GM06990 (cell line): ENCODE data around the gene SETD1A.
A peak's percentile ranks its signal among the peaks of the same experiment; 100 is the strongest.
"Not testable (repeated sequence)": the region's sequence is repeated elsewhere in the genome, so short reads cannot be mapped to it uniquely, and the experiment has no call there.

Source experiments
- DNase-seq: peaks from one replicate; pipeline ENCODE4 v3.0.0-alpha.2; 2011; ENCODE audit not compliant: insufficient read length; ENCODE audit errors: extremely low read depth
- H3K27me3 ChIP-seq: replicated peaks from 2 replicates; pipeline ENCODE4 v1.6.0; 2011; ENCODE audit warnings: low read length; ENCODE audit not compliant: control insufficient read depth, insufficient read depth
- H3K36me3 ChIP-seq: 2 replicates; pipeline ENCODE4 v1.5.1; 2011; ENCODE audit warnings: low read length; ENCODE audit not compliant: control insufficient read depth, insufficient read depth
- H3K4me3 ChIP-seq: replicated peaks from 2 replicates; pipeline ENCODE4 v1.5.1; 2011; ENCODE audit warnings: low read depth, mild to moderate bottlenecking, control low read depth, low read length
- TF ChIP-seq, protein P1 (sequence below): IDR thresholded peaks from 2 replicates; pipeline ENCODE4 v1.5.1; 2011; ENCODE audit warnings: low read length, control low read depth, mild to moderate bottlenecking, inconsistent platforms; ENCODE audit not compliant: insufficient read depth, poor library complexity, severe bottlenecking

The SETD1A gene

GRCh38 chr16:30931068-30931650, 26.4 kb upstream of the SETD1A start:
- DNase-seq = no peak
- TF ChIP-seq, protein P1, sequence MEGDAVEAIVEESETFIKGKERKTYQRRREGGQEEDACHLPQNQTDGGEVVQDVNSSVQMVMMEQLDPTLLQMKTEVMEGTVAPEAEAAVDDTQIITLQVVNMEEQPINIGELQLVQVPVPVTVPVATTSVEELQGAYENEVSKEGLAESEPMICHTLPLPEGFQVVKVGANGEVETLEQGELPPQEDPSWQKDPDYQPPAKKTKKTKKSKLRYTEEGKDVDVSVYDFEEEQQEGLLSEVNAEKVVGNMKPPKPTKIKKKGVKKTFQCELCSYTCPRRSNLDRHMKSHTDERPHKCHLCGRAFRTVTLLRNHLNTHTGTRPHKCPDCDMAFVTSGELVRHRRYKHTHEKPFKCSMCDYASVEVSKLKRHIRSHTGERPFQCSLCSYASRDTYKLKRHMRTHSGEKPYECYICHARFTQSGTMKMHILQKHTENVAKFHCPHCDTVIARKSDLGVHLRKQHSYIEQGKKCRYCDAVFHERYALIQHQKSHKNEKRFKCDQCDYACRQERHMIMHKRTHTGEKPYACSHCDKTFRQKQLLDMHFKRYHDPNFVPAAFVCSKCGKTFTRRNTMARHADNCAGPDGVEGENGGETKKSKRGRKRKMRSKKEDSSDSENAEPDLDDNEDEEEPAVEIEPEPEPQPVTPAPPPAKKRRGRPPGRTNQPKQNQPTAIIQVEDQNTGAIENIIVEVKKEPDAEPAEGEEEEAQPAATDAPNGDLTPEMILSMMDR = no peak
- no peak overlapping the region for H3K4me3 ChIP-seq
- H3K36me3 ChIP-seq = peaks cover 19% of the 10 kb centered on the region
- H3K27me3 ChIP-seq = no peaks in the 10 kb centered on the region

DNA sequence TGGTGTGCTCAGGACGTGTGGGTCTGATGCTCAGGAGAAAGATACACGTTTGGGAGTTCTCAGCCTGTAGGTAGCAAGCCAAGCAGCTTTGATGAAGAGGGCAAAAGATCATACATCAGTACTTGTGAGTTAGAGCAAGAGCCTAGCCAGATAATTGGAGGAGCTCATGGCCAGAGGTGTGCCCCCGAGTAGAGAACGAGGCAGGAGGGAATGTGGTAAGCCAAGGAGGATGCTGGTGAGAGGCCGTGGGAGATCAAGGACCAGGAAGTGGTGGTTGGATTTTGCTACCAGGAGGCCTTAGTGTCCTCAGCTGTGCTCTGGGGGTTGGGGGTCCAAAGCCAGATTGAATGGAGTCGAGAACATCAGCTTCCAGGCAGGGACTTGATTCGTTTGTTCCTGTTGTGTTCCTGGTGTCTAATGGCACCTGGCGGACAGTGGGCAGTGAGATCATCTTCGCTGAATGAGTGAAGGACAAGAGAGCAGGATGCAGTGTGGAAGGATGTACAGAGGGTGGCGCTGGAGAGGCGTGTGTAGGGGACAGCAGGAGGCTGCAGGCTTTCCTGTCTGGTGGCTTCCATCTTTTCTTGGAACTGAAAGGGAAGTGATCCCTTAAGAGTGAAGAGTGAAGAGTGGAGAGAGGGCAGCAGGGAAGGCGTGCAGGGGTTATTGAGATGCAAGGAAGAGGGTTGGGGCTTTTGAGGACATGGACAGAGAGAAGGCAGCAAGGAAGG, 22.6 kb upstream of the SETD1A start:
- Histone ChIP-seq H3K27me3 (no peaks in the 10 kb centered on the region), H3K36me3 (peaks cover 19% of the 10 kb centered on the region), H3K4me3 (no peak overlapping the region)
- TF ChIP-seq, protein P1 = peak; percentile 54
- no peak for DNase-seq

- no peak overlapping the region for H3K4me3 ChIP-seq
- peaks cover 4% of the 10 kb centered on the region for H3K36me3 ChIP-seq
- H3K27me3 ChIP-seq = no peaks in the 10 kb centered on the region
- TF ChIP-seq, protein P1 = no peak
- DNase-seq = no peak
Measured at GRCh38 chr16:30937692-30938091, 19.9 kb upstream of the SETD1A start.

DNA sequence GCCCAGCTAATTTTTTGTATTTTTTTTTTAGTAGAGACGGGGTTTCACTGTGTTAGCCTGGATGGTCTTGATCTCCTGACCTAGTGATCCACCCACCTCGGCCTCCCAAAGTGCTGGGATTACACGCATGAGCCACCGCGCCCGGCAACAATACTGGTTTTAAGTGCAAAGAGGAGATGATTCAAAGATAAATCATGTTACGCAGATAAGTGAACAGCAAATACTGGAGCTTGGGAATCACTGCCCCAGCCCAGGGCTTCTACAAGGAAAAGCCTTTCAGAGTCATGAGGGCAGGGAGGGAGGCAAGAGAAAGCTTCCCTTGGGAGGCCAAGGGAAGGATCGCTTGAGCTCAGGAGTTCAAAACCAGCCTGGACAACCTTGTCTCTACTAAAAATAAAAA, 18.0 kb upstream of the SETD1A start:
- DNase-seq, H3K27me3 ChIP-seq, H3K4me3 ChIP-seq, H3K36me3 ChIP-seq: not testable (repeated sequence)

DNA sequence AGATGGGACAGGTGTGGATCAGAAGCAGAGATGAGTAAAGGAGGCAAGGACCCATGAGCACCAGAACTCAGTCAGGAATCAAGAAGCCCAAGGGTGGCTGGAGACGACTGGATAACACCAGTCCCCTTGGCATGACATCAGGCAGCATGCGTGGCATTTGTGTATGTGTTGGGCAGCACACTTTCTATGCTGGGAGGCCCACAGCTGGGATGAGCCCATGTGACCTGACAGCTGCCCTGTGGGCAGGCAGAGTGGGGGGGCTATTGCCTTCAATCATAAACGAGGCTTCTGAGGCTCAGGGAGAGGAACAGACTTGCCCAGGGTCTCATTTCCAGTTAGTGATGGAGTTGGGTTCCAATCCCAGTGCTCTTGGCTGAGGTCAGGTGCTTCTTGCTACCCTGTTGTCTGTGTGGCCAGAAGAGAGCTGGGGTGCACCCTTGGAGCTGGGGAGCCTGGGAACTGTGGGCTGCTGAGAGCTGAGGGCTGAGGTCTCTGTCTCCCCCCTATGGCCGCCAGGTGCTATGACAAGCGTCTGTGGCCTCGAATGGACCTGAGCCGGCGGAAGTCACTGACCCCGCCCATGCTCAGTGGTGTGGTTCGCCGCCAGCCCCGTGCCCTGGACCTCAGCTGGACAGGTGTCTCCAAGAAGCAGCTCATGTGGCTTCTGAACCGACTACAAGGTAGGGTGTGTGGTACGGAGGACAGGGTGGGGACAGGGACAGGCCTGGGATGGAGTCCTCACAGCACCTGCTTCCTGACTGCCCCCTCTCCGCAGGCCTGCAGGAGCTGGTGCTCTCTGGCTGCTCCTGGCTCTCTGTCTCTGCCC, 15.7 kb upstream of the SETD1A start:
- TF ChIP-seq, protein P1 = peak; percentile 97
- DNase-seq = peak; percentile 76
- peaks cover 5% of the 10 kb centered on the region for H3K36me3 ChIP-seq
- H3K4me3 ChIP-seq = peak overlapping the region; percentile 20; the same call in 1 of the 2 replicates
- H3K27me3 ChIP-seq = no peaks in the 10 kb centered on the region

DNA sequence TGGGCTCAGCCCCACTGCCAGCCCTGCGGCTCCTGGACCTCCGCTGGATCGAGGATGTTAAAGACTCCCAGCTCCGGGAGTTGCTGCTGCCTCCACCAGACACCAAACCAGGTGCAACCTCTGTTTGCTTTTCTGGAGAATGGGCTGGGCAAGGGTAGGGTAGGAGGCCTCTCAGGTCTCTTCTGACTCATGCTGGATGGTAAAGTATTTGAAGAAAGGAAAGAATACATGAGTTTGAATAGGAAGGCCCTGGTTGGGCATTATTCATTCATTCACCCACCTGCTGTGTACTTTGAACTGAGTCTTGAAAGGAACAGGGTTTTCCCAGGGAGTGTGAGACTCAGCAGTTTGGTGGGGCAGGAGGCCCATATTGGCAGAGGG, 15.1 kb upstream of the SETD1A start:
- peak overlapping the region; percentile 20; the same call in 1 of the 2 replicates for H3K4me3 ChIP-seq
- TF ChIP-seq, protein P1 = no peak

More for the DNA sequence above, 15.1 kb upstream of the SETD1A start:
- Histone ChIP-seq H3K36me3 (peaks cover 4% of the 10 kb centered on the region), H3K27me3 (no peaks in the 10 kb centered on the region)
- no peak for DNase-seq
